ENCODE data around the gene PFKP. TPM values are rescaled to one million over a fixed set of nuclear protein-coding genes. Genes with fewer than 3 reads are reported as not detected.

PFKP gene
- total RNA-seq, 1 experiment from 2014 or later = 91.3 TPM

GRCh38 chr10:3122486-3123205, 55.3 kb downstream of the PFKP start:
- Histone ChIP-seq H3K4me1 (ENCODE audit: low read length) (no peaks in the 10 kb centered on the region), H2AFZ (ENCODE audit: low read length) (no peak overlapping the region), H3K9me2 (replicated peaks; ENCODE audit: insufficient read depth, low read length) (no peaks in the 10 kb centered on the region), H3K27me3 (ENCODE audit: low read length) (no peaks in the 10 kb centered on the region), H4K20me1 (ENCODE audit: insufficient read depth, low read depth, low read length) (peaks cover 13% of the 10 kb centered on the region; the same call in 1 of the 2 replicates), H3K36me3 (ENCODE audit: insufficient read depth, low read length) (peaks cover 38% of the 10 kb centered on the region), H3K4me3 (ENCODE audit: low read length) (no peak overlapping the region), H3K27ac (ENCODE audit: low read length) (no peak overlapping the region), H3K79me2 (ENCODE audit: low read length) (peaks cover 4% of the 10 kb centered on the region; the same call in 1 of the 2 replicates), H3K9ac (ENCODE audit: low read length) (no peak overlapping the region), H3K4me2 (ENCODE audit: low read depth, low read length, poor library complexity, severe bottlenecking) (no peak overlapping the region), H3K9me3 (ENCODE audit: low read length) (no peaks in the 10 kb centered on the region)
- no peak for DNase-seq

DNA sequence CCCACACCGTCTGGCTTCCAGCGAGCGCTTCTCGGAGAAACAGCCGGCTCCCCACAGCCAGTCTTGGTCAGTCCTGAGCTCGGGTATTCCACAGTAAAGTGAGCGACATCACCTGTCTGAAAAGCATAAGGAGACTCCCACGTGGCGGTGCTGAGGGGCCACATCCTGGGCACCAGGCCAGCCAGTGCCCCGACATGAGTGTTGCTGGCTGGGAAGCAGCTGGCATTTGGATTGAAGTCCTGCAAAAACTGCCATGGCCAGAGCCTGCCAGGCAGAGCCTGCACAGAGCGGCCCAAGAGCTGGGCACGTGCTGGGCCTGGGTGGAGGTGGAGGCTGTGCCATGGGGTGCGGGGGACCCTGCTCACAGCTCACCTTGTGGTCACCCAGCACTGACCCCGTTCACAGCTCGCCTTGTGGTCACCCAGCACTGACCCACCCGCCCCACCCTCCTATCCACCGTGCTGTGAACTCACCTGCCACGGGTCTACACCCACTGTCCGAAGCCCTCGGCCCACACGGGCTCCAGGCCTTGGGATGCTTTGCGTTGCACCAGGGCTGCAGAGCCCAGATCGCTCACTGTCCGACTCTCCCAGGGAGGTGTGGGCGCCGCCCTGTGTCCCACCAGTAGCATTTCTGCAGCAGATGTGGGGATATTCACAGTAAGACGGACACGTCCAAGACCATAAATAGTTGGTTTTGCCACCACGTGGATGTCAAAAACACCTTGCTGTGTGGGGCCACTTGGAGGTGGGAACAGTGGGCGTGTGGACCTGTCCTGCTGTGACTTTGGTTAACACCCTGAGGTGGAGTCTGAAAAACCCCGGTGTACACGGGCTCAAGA, 56.4 kb downstream of the PFKP start:
- Histone ChIP-seq H3K27ac (ENCODE audit: low read length) (no peak overlapping the region), H3K9me3 (ENCODE audit: low read length) (no peaks in the 10 kb centered on the region), H3K9me2 (replicated peaks; ENCODE audit: insufficient read depth, low read length) (no peaks in the 10 kb centered on the region), H3K36me3 (ENCODE audit: insufficient read depth, low read length) (peaks cover 35% of the 10 kb centered on the region), H3K79me2 (ENCODE audit: low read length) (peaks cover 4% of the 10 kb centered on the region; the same call in 1 of the 2 replicates), H3K4me3 (ENCODE audit: low read length) (no peak overlapping the region), H3K9ac (ENCODE audit: low read length) (no peak overlapping the region), H3K27me3 (ENCODE audit: low read length) (no peaks in the 10 kb centered on the region), H4K20me1 (ENCODE audit: insufficient read depth, low read depth, low read length) (peaks cover 10% of the 10 kb centered on the region; the same call in 1 of the 2 replicates), H2AFZ (ENCODE audit: low read length) (no peak overlapping the region), H3K4me2 (ENCODE audit: low read depth, low read length, poor library complexity, severe bottlenecking) (no peak overlapping the region), H3K4me1 (ENCODE audit: low read length) (no peaks in the 10 kb centered on the region)
- no peak for DNase-seq

GRCh38 chr10:3124412-3125175, 57.2 kb downstream of the PFKP start:
- no peaks in the 10 kb centered on the region for H3K27me3 ChIP-seq (ENCODE audit: low read length)
- H3K4me3 ChIP-seq (ENCODE audit: low read length) = no peak overlapping the region
- peaks cover 11% of the 10 kb centered on the region; the same call in 1 of the 2 replicates for H4K20me1 ChIP-seq (ENCODE audit: insufficient read depth, low read depth, low read length)
- no peaks in the 10 kb centered on the region for H3K9me3 ChIP-seq (ENCODE audit: low read length)
- DNase-seq = no peak
- H3K4me2 ChIP-seq (ENCODE audit: low read depth, low read length, poor library complexity, severe bottlenecking) = no peak overlapping the region
- no peaks in the 10 kb centered on the region for H3K9me2 ChIP-seq (replicated peaks; ENCODE audit: insufficient read depth, low read length)
- H2AFZ ChIP-seq (ENCODE audit: low read length) = no peak overlapping the region
- no peak overlapping the region for H3K9ac ChIP-seq (ENCODE audit: low read length)
- no peak overlapping the region for H3K27ac ChIP-seq (ENCODE audit: low read length)
- peaks cover 37% of the 10 kb centered on the region for H3K36me3 ChIP-seq (ENCODE audit: insufficient read depth, low read length)
- H3K79me2 ChIP-seq (ENCODE audit: low read length) = peaks cover 4% of the 10 kb centered on the region; the same call in 1 of the 2 replicates
- no peaks in the 10 kb centered on the region for H3K4me1 ChIP-seq (ENCODE audit: low read length)

GRCh38 chr10:3125527-3126170, 58.3 kb downstream of the PFKP start:
- Histone ChIP-seq H3K79me2 (ENCODE audit: low read length) (0 out of 2 replicates have a peak, but pooled peaks cover 4% of the 10 kb centered on the region), H3K4me1 (ENCODE audit: low read length) (no peaks in the 10 kb centered on the region), H3K4me3 (ENCODE audit: low read length) (no peak overlapping the region), H4K20me1 (ENCODE audit: insufficient read depth, low read depth, low read length) (peaks cover 7% of the 10 kb centered on the region; the same call in 1 of the 2 replicates), H2AFZ (ENCODE audit: low read length) (no peak overlapping the region), H3K9me2 (replicated peaks; ENCODE audit: insufficient read depth, low read length) (no peaks in the 10 kb centered on the region), H3K27me3 (ENCODE audit: low read length) (no peaks in the 10 kb centered on the region), H3K27ac (ENCODE audit: low read length) (no peak overlapping the region), H3K9me3 (ENCODE audit: low read length) (no peaks in the 10 kb centered on the region), H3K9ac (ENCODE audit: low read length) (no peak overlapping the region), H3K4me2 (ENCODE audit: low read depth, low read length, poor library complexity, severe bottlenecking) (no peak overlapping the region), H3K36me3 (ENCODE audit: insufficient read depth, low read length) (peaks cover 37% of the 10 kb centered on the region)
- no peak for DNase-seq

DNA sequence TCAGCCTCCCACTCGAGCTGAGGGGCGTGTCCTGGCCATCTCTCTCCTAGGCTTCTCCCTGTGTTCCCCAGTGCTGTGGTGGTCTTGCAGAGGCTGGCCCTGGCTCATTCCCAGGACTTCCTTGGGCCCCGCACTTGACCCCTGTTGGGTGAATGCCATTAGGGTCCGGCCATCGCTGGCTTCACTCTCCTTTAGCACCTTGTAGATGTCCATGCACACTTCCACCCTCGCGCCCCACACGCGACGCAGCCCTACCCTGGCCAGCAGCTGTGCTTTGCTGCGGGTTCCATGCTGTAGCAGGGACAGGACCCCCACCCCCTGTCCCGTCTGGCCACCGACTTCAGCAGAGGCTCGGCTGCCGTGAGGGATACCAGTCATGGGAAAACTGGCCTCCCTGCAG, 58.9 kb downstream of the PFKP start:
- Histone ChIP-seq H3K9ac (ENCODE audit: low read length) (no peak overlapping the region), H2AFZ (ENCODE audit: low read length) (no peak overlapping the region), H3K27me3 (ENCODE audit: low read length) (no peaks in the 10 kb centered on the region), H3K9me2 (replicated peaks; ENCODE audit: insufficient read depth, low read length) (no peaks in the 10 kb centered on the region), H3K4me3 (ENCODE audit: low read length) (no peak overlapping the region), H3K4me1 (ENCODE audit: low read length) (no peaks in the 10 kb centered on the region), H3K4me2 (ENCODE audit: low read depth, low read length, poor library complexity, severe bottlenecking) (no peak overlapping the region), H3K79me2 (ENCODE audit: low read length) (0 out of 2 replicates have a peak, but pooled peaks cover 1% of the 10 kb centered on the region), H3K36me3 (ENCODE audit: insufficient read depth, low read length) (peaks cover 31% of the 10 kb centered on the region), H4K20me1 (ENCODE audit: insufficient read depth, low read depth, low read length) (peaks cover 5% of the 10 kb centered on the region; the same call in 1 of the 2 replicates), H3K27ac (ENCODE audit: low read length) (no peak overlapping the region), H3K9me3 (ENCODE audit: low read length) (no peaks in the 10 kb centered on the region)
- no peak for DNase-seq

- peaks cover 29% of the 10 kb centered on the region for H3K36me3 ChIP-seq (ENCODE audit: insufficient read depth, low read length)
- no peaks in the 10 kb centered on the region for H3K9me3 ChIP-seq (ENCODE audit: low read length)
- no peak overlapping the region for H3K27ac ChIP-seq (ENCODE audit: low read length)
- no peak overlapping the region for H3K9ac ChIP-seq (ENCODE audit: low read length)
- H2AFZ ChIP-seq (ENCODE audit: low read length) = no peak overlapping the region
- no peaks in the 10 kb centered on the region for H3K9me2 ChIP-seq (replicated peaks; ENCODE audit: insufficient read depth, low read length)
- no peak overlapping the region for H3K4me3 ChIP-seq (ENCODE audit: low read length)
- H3K27me3 ChIP-seq (ENCODE audit: low read length) = no peaks in the 10 kb centered on the region
- peaks cover 3% of the 10 kb centered on the region; the same call in 1 of the 2 replicates for H4K20me1 ChIP-seq (ENCODE audit: insufficient read depth, low read depth, low read length)
- no peak for DNase-seq
- no peaks in the 10 kb centered on the region for H3K4me1 ChIP-seq (ENCODE audit: low read length)
- no peak overlapping the region for H3K4me2 ChIP-seq (ENCODE audit: low read depth, low read length, poor library complexity, severe bottlenecking)
- H3K79me2 ChIP-seq (ENCODE audit: low read length) = no peaks in the 10 kb centered on the region
These were observed 59.5 kb downstream of the PFKP start for GRCh38 chr10:3126741-3127346.

DNA sequence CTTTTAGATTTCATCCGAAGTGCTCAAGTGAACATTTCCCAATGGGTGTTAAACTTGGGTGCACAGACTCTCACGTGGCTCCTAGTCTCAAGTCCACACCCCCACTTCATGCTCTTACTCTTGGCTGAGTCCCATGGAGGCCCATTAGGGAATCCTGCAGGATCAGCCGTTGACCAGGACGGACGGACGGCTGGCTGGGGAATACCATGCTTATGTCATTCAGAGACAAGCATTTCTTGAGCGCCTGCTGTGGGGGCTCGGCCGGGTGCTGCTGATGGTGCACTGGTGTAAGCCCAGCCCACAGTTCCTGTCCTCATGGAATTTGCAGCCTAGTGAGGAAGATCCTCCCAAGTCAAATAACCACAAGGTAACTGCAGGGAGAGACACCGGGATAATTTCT, 60.6 kb downstream of the PFKP start:
- Histone ChIP-seq H3K9me2 (replicated peaks; ENCODE audit: insufficient read depth, low read length) (no peaks in the 10 kb centered on the region), H3K79me2 (ENCODE audit: low read length) (no peaks in the 10 kb centered on the region), H3K4me2 (ENCODE audit: low read depth, low read length, poor library complexity, severe bottlenecking) (no peak overlapping the region), H3K9me3 (ENCODE audit: low read length) (no peaks in the 10 kb centered on the region), H3K4me3 (ENCODE audit: low read length) (no peak overlapping the region), H4K20me1 (ENCODE audit: insufficient read depth, low read depth, low read length) (peaks cover 3% of the 10 kb centered on the region; the same call in 1 of the 2 replicates), H3K9ac (ENCODE audit: low read length) (no peak overlapping the region), H3K4me1 (ENCODE audit: low read length) (no peaks in the 10 kb centered on the region), H2AFZ (ENCODE audit: low read length) (no peak overlapping the region), H3K27ac (ENCODE audit: low read length) (no peak overlapping the region), H3K36me3 (ENCODE audit: insufficient read depth, low read length) (peaks cover 30% of the 10 kb centered on the region), H3K27me3 (ENCODE audit: low read length) (no peaks in the 10 kb centered on the region)
- no peak for DNase-seq

All from Karpas-422 (cell line).